Neural progenitor cell (in vitro differentiated cells): ENCODE results near the gene MCM8.

ENCODE experiments used
- CTCF ChIP-seq: fragments of 200-600 bp; sonication (generic); IDR thresholded peaks from 2 replicates; pipeline ENCODE4 v1.5.1; 2017; ENCODE audit warnings: antibody characterized with exemption, mild to moderate bottlenecking
- EZH2 ChIP-seq: fragments of 200-600 bp; sonication (generic); IDR thresholded peaks from 2 replicates; pipeline ENCODE4 v1.6.1; 2017; ENCODE audit warnings: antibody characterized with exemption, mild to moderate bottlenecking, moderate library complexity

- TF ChIP-seq CTCF (no peak), EZH2 (no peak)
These were observed 78.4 kb downstream of the MCM8 start for GRCh38 chr20:6028818-6029217.
